Measurements from ENCODE around the gene CTIF. TPM values are rescaled to one million over a fixed set of nuclear protein-coding genes. Genes with fewer than 3 reads are reported as not detected.
A peak's percentile ranks its signal among the peaks of the same experiment; 100 is the strongest.

The CTIF gene
- total RNA-seq, 1 experiment from 2014 or later = 13.6 TPM

DNA sequence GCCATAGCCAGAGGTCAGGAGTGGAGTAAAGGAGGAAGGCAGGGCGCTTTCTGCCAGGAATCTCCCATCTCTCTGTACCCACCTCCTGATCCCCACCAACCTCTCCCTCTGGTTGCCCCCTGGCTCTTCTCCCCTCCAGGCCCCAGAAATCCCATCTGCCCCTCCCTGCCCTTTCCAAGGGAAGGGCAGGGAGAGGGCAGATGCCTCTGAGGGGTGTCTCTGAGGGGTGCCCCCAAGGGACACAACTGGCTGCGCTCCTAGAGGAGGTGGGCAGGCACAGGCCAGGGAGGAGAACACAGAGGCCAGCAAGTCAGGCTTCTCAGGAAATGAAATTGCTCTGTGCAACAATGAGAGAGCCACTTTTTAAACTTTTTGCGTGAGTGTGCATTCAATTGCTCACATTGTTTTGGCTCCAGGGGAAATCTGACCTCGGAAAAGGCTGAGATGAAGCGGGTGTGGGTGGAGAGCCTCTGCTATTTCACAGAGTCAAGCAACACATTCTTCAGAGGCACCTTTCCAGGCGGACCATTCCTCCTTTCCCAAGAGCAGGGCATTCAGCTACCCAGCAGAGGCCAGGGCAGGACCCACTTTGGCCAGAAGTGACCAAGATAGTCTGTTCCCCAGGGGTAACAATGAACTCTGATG is 286.4 kb downstream of the CTIF start:
- no peaks in the 10 kb centered on the region for H3K27me3 ChIP-seq
- no peaks in the 10 kb centered on the region; the same call in none of the 2 replicates for H3K36me3 ChIP-seq
- H3K27ac ChIP-seq = no peak overlapping the region
- H3K4me1 ChIP-seq = peaks cover 9% of the 10 kb centered on the region; the same call in 1 of the 2 replicates
- H3K9me3 ChIP-seq (replicated peaks) = no peaks in the 10 kb centered on the region
- DNase-seq = no peak
- H3K4me3 ChIP-seq = no peak overlapping the region

DNA sequence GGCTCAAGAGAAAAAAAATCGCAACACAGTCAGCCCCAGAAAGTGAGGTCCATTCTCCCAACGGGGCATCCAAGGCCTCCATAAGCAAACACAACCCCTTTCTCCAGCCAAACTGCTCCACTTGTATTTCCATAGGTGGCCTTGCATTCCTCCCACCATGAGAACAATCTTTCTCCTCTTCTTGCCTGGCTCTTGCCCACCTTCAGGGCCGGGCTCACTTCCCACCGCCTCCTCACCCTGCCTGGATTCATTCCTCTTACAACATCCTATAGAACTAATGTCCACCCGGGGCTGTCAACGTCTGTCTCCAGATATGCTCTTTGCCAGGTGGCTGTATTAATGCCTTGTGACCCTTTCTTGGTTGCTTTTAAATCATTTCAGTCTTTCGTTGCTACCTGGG is 287.4 kb downstream of the CTIF start:
- Histone ChIP-seq H3K27me3 (no peaks in the 10 kb centered on the region), H3K4me3 (no peak overlapping the region), H3K9me3 (replicated peaks) (no peaks in the 10 kb centered on the region), H3K27ac (no peak overlapping the region), H3K4me1 (peaks cover 9% of the 10 kb centered on the region; the same call in 1 of the 2 replicates), H3K36me3 (no peaks in the 10 kb centered on the region; the same call in none of the 2 replicates)
- DNase-seq = no peak

DNA sequence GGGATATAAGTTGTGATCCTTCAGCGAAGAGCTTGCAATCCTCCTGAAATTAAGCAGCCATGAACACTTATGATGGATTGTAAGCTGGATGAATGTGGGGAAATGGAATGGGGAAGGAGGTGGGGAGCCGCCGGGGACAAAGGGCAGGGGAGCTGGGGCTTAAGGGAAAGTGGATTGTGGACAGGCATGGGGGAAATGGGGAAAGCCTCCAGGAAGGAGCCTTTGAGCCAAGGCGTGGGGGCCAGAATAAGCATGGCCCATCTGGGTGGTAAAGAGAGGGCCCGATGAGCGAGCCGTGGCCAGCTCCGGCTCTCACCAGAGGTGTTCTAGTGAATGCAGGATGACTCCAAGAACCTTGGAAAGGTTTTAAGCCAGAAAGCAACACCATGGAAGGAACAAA is 288.0 kb downstream of the CTIF start:
- DNase-seq = no peak
- no peak overlapping the region for H3K4me3 ChIP-seq

DNA sequence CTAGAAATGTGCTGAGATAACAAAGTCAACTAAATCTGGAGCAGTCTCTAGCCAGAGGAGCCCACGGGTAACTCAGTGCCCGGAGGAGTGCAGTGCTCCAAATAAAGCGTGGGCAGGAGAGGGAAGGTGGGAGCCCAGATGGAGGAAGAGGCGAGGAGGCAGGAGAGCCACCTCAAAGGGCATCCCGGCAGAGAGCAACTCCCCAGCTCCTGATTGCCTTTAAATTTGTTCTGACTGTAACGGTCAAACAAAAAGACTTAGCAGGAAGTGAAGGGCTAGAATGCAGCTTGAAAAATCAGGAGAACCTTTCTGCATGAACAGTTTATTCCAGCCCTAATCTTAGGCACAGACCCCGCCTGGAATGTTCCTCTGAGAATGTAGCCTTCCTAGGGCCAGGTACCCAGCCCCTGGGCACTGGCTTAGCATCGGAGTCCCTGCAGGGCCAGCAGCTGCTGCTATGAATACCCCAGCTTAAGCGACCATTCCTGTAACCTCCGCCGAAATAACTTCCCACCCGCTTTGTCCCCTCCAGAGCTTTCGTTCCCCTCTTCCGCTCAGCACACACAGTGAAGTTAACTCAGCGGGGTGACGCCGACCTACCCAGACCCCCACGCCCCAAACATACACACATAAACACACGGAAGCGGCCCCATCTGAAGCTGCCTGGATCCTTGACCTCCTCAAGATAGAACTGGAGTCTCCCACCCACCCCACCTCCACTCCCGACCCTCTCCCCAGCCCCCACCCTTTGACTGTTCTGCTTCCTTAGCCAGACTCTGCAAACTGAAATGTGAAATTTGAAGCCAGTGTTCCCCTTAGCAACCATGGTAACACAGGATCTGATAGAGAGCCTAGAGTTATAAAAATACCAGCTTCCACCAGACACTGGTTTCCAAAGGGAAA is 288.7 kb downstream of the CTIF start:
- H3K27ac ChIP-seq = peak overlapping the region; percentile 19; the same call in 1 of the 2 replicates
- H3K36me3 ChIP-seq = no peaks in the 10 kb centered on the region; the same call in none of the 2 replicates
- peak overlapping the region; percentile 32 for H3K4me3 ChIP-seq
- no peaks in the 10 kb centered on the region for H3K9me3 ChIP-seq (replicated peaks)
- peak; percentile 64 to 78 for DNase-seq
- H3K4me1 ChIP-seq = peaks cover 11% of the 10 kb centered on the region; the same call in 1 of the 2 replicates
- H3K27me3 ChIP-seq = no peaks in the 10 kb centered on the region

More for the DNA sequence above, 288.0 kb downstream of the CTIF start:
- Histone ChIP-seq H3K4me1 (peaks cover 9% of the 10 kb centered on the region; the same call in 1 of the 2 replicates), H3K27ac (no peak overlapping the region), H3K9me3 (replicated peaks) (no peaks in the 10 kb centered on the region), H3K36me3 (no peaks in the 10 kb centered on the region; the same call in none of the 2 replicates), H3K27me3 (no peaks in the 10 kb centered on the region)

DNA sequence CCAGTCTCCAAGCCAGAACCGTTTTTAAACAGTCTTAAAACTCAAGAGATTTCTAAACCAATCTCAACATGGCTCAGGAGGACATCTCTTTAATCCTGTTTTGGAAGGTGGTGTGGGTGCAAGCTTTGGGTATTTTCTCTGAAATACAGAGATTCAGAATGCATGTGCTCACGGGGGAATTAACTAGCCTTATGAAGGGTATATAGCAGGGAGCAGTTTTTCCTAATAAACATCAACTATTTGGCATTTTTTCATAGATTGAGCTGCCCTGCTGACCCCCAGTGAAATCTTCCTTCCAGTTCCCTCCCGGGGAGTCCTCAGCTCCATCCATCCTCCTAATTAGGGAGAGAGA is 289.3 kb downstream of the CTIF start:
- no peak for DNase-seq
- H3K9me3 ChIP-seq (replicated peaks) = no peaks in the 10 kb centered on the region
- H3K4me1 ChIP-seq = peaks cover 17% of the 10 kb centered on the region; the same call in 1 of the 2 replicates
- H3K4me3 ChIP-seq = peak overlapping the region; percentile 32
- H3K27ac ChIP-seq = peak overlapping the region; percentile 19; the same call in 1 of the 2 replicates
- no peaks in the 10 kb centered on the region for H3K27me3 ChIP-seq
- H3K36me3 ChIP-seq = no peaks in the 10 kb centered on the region; the same call in none of the 2 replicates

DNA sequence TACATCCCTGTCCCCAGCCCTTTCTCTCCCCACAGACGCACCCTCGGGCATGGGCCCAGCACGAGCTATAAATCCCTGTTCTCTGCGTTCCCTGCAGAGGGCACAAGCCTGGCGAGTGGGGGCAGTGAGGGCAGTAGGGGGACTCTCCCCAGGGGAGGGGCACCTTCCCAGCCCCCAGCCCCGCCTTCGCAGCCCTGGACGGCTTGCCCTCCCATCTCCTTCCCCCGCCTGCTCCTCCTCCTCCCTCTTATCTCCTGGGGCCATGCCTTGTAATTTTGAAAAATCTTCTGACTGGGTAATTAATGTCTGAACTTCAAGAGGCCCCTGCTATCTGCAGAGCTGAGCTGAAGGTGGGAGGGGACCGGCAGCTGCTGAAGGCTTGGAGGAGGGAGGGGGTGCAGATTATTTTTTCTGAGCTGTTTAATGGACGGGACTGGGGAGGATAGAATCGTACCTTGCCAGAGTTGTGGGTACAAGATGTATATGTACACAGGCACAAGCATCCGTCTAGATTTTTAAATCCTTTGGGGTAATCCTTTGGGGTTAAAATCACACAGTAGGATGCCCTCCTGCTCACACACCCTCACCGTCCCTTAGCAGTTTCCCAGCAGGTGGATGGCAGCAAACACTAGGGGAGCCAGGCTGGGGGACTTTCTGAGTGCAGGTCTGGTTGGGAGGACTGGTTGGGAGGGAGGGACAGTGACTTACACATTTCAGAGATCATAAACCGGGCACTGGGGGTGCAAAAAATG is 290.0 kb downstream of the CTIF start:
- H3K27ac ChIP-seq = no peak overlapping the region
- peaks cover 20% of the 10 kb centered on the region; the same call in 1 of the 2 replicates for H3K4me1 ChIP-seq
- no peak for DNase-seq
- H3K27me3 ChIP-seq = no peaks in the 10 kb centered on the region
- no peaks in the 10 kb centered on the region for H3K9me3 ChIP-seq (replicated peaks)
- H3K36me3 ChIP-seq = no peaks in the 10 kb centered on the region; the same call in 1 of the 2 replicates
- H3K4me3 ChIP-seq = no peak overlapping the region

DNA sequence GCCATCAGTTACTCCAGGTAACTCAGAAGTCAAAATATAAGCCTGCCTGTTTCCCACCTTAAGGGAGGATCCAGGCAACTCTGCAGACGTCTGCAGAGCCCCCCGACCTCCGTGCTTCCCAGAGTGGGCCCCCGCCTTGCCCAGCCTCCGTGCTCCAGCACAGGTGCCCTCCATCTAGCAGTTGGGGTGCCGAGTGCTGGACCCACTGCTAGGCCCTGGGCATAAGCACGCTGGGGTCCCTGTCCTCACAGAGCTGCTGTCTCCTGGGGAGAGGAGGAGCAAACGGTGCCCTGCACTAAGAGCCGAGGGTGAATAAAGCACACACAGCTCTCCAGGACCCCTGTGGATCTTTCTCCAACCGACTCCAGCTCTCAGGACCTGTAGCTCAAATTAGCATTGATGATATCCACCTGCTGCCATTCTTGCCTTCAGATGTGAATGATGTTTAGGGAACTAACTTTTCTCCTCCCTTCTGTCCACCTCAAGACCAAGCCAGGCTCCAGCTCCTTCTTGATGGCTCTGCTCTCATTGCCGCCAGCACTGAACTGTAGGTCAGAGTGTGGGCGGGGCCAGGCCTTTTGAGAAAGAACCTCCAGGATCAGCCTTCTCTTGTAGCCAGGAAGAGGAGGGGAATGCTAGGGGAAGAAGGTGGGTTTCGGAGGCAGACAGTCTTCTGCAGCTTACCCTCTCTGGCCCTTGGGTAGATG is 290.8 kb downstream of the CTIF start:
- no peak overlapping the region for H3K27ac ChIP-seq
- H3K36me3 ChIP-seq = no peaks in the 10 kb centered on the region
- H3K4me3 ChIP-seq = no peak overlapping the region
- no peak for DNase-seq
- peaks cover 21% of the 10 kb centered on the region for H3K4me1 ChIP-seq
- H3K27me3 ChIP-seq = no peaks in the 10 kb centered on the region
- H3K9me3 ChIP-seq (replicated peaks) = no peaks in the 10 kb centered on the region

DNA sequence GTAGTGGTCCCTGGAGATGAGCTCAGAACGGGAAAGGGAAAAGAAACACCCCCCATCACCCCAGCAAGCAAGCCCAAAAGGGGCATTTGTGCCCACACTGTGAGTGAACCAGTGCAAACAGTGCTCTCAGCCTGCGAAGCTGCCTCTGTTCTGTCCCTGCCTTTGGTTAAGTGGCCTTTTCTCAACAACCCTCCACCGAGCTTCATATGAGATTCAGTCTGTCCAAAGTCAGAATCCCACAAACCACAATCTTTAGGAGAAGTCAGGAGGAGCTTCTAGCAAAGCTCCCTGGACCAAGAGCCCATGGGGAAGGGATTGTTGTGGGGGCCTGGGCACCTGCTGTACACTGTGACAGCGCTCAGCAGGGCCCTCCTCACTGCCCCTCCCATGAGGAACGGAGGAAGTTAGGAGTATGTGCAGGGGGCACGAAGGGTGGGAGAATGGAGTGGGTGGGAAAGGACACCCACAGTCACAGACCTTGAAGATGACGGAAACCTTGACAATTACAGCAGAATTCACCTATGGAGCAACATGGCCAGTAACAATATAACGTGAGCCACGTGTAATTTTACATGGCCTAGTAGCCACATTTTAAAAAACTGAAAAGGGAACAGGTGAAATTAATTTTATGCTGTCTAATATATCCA is 292.4 kb downstream of the CTIF start:
- no peaks in the 10 kb centered on the region for H3K9me3 ChIP-seq (replicated peaks)
- no peaks in the 10 kb centered on the region for H3K27me3 ChIP-seq
- no peak overlapping the region for H3K27ac ChIP-seq
- H3K4me3 ChIP-seq = no peak overlapping the region
- peaks cover 28% of the 10 kb centered on the region for H3K4me1 ChIP-seq
- no peaks in the 10 kb centered on the region for H3K36me3 ChIP-seq
- no peak for DNase-seq

DNA sequence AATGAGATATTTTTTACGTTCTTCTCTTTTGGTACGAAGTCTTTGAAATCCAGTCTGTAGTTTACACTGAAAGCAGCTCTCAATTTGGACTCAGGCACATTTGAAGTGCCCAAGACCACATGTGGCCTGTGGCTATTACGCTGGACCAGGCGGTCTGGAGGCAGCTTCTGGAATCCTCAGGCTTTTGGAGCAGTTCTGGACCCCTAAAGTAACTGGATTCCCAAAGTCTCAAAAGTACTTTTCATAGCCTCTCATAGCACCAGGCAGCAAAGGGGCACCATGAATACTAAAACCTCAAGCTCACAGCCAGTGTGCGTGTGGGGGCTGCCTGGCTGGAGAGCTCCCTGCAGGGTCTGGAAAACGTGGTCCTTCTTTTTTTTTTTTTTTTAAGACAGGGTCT is 293.0 kb downstream of the CTIF start:
- Histone ChIP-seq H3K27me3 (no peaks in the 10 kb centered on the region), H3K27ac (no peak overlapping the region), H3K36me3 (no peaks in the 10 kb centered on the region), H3K4me1 (peaks cover 28% of the 10 kb centered on the region), H3K4me3 (no peak overlapping the region), H3K9me3 (replicated peaks) (no peaks in the 10 kb centered on the region)
- DNase-seq = no peak

DNA sequence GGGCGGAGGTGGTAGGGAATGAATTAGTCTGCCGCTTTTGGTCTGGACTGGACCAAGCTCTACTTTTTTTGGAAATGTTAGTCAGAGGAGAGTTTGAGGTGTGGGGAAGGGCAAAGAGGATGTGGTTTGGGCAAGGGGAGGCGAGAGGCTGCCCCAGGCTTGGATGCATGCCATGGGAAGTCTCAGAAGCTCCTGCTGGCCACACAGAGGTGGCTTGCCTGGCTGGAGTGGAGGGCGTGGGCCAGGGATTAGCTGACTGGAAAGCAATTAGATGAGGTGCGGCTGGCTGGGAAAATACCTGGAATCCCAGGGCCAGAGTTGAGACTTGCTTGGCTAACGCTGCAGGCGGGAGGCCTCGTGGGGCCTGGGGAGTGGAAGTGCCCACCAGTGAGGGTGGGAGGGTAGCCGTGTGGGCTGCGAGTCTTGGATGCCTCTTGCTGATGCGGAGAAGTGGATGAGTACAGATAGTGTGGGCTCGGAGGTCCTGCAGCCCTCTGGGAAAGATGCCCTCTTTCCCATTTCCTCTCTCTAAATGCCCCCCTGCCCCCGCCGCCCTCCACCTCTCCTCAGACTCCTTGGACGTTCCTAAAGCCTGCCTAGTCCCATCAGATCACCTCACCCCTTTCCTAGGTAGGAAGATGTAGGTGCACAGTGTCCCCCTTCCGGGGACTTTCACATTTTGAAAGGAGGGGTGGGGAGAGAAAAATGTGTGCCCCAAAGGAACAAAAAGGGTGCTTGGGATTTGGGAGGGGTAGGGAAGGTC is 294.3 kb downstream of the CTIF start:
- no peaks in the 10 kb centered on the region for H3K9me3 ChIP-seq (replicated peaks)
- no peaks in the 10 kb centered on the region for H3K27me3 ChIP-seq
- H3K4me3 ChIP-seq = no peak overlapping the region
- peaks cover 27% of the 10 kb centered on the region for H3K4me1 ChIP-seq
- no peaks in the 10 kb centered on the region for H3K36me3 ChIP-seq
- DNase-seq = peak; percentile 67 to 72
- no peak overlapping the region; the same call in 1 of the 2 replicates for H3K27ac ChIP-seq

DNA sequence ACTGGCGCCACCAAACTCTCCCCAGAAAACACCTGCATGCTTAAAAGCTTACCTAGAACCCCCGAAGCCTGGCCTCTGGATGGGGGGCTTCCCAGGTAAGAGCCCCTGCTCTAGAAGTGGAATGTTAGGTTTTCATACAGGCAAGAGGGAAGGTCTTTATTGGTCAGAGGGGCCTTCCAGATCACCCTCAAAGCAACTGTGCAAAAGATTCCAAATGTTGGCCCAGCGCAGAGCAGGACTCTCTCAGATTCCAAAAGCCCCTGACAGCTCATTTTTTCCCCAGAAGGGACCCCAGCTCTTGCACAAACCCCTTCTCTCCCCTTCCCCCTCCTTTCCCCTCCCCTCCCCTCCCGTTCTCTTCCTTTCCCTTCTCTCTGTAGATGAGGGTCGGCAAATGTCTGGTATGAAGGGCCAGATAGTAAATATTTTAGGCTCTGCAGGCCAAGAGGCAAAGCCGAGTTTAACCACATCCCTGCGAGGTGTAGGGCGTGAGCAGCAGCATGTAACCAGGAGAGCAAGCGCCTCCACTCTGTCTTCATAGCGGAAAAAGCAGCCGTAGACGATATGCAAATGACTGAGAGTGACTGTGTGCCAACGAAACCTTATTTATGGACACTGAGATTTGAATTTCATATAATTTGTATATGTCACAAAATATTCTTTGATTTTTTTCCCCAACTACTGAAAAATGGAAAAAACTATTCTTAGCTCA is 295.0 kb downstream of the CTIF start:
- H3K36me3 ChIP-seq = no peaks in the 10 kb centered on the region
- no peak for DNase-seq
- H3K9me3 ChIP-seq (replicated peaks) = no peaks in the 10 kb centered on the region
- H3K4me1 ChIP-seq = peaks cover 19% of the 10 kb centered on the region
- no peak overlapping the region for H3K4me3 ChIP-seq
- H3K27me3 ChIP-seq = no peaks in the 10 kb centered on the region
- no peak overlapping the region for H3K27ac ChIP-seq

DNA sequence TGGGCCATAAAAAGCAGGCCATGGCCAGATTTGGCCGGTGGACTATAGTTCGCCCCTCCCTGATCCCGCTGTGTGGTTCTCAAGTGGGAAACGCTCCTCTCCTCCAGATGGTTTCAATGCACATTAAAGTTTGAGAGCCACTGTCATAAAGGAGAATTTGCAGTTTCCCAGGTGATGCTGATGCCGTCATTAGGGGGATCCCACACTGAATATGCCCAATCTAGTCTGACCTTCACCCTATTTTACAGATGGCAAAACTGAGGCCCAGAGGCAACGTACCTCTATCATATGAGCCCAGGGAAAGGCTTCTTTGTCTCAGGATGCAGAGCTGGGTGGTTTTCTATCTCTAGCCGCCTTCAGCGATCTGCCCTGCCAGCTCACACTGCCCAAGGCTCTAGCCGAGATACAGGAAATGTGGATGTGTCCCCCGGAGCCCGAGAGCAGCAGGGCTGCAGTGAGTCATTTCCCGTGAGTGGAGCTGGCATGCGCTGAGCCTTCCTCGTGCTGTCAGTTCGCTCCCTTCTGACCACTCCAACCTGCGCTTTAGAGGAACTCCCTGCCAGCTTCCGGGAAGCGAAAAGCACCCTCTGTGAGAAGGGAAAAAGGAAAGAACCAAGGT is 295.7 kb downstream of the CTIF start:
- Histone ChIP-seq H3K4me1 (peaks cover 19% of the 10 kb centered on the region), H3K9me3 (replicated peaks) (no peaks in the 10 kb centered on the region), H3K36me3 (no peaks in the 10 kb centered on the region), H3K27me3 (no peaks in the 10 kb centered on the region), H3K4me3 (no peak overlapping the region), H3K27ac (no peak overlapping the region)
- peak; percentile 32 to 40 for DNase-seq

All from SJCRH30 (cell line).